WI38 (cell line): ENCODE results near the gene DISC1.

Source experiments
- H3K4me3 ChIP-seq: 2 replicates; pipeline ENCODE4 v1.5.1; 2011; ENCODE audit warnings: low read depth, mild to moderate bottlenecking, control low read depth, low read length
- TF ChIP-seq, protein P1 (sequence below): IDR thresholded peaks from 2 replicates; pipeline ENCODE4 v1.5.1; 2012; ENCODE audit warnings: low read depth, mild to moderate bottlenecking, control low read depth, low read length

Gene DISC1

GRCh38 chr1:231853588-231854207 lies 227.1 kb downstream of the DISC1 start:
- H3K4me3 ChIP-seq: no peak overlapping the region
- TF ChIP-seq, protein P1, sequence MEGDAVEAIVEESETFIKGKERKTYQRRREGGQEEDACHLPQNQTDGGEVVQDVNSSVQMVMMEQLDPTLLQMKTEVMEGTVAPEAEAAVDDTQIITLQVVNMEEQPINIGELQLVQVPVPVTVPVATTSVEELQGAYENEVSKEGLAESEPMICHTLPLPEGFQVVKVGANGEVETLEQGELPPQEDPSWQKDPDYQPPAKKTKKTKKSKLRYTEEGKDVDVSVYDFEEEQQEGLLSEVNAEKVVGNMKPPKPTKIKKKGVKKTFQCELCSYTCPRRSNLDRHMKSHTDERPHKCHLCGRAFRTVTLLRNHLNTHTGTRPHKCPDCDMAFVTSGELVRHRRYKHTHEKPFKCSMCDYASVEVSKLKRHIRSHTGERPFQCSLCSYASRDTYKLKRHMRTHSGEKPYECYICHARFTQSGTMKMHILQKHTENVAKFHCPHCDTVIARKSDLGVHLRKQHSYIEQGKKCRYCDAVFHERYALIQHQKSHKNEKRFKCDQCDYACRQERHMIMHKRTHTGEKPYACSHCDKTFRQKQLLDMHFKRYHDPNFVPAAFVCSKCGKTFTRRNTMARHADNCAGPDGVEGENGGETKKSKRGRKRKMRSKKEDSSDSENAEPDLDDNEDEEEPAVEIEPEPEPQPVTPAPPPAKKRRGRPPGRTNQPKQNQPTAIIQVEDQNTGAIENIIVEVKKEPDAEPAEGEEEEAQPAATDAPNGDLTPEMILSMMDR: no peak

- H3K4me3 ChIP-seq: no peak overlapping the region
- TF ChIP-seq, protein P1: no peak
Measured at GRCh38 chr1:231855361-231855760, 228.8 kb downstream of the DISC1 start.

- TF ChIP-seq, protein P1: no peak
- H3K4me3 ChIP-seq: no peak overlapping the region
Measured at GRCh38 chr1:231855926-231856325, 229.3 kb downstream of the DISC1 start.

GRCh38 chr1:231856426-231856825 lies 229.8 kb downstream of the DISC1 start:
- H3K4me3 ChIP-seq: no peak overlapping the region
- TF ChIP-seq, protein P1: no peak

GRCh38 chr1:231856894-231857293 lies 230.3 kb downstream of the DISC1 start:
- no peak overlapping the region for H3K4me3 ChIP-seq
- TF ChIP-seq, protein P1: no peak

GRCh38 chr1:231857609-231858135 lies 231.1 kb downstream of the DISC1 start:
- TF ChIP-seq, protein P1: no peak
- H3K4me3 ChIP-seq: no peak overlapping the region

GRCh38 chr1:231860221-231861088 lies 233.9 kb downstream of the DISC1 start:
- no peak overlapping the region for H3K4me3 ChIP-seq
- TF ChIP-seq, protein P1: no peak
